H9 (cell line): Measurements from ENCODE around the gene BARHL2. TPM values are rescaled to one million over a fixed set of nuclear protein-coding genes. Genes with fewer than 3 reads are reported as not detected.
A peak's percentile ranks its signal among the peaks of the same experiment; 100 is the strongest.

ENCODE experiments used
- DNase-seq: peaks from one replicate; pipeline ENCODE4 v3.0.0-alpha.2; 2017
- H2AFZ ChIP-seq: one replicate; pipeline ENCODE4 v1.6.1; 2013; ENCODE audit warnings: mild to moderate bottlenecking, low read length, control low read depth, moderate library complexity
- H2AK5ac ChIP-seq: 2 replicates; pipeline ENCODE4 v1.6.1; 2013; ENCODE audit warnings: low read length, control low read depth, mixed read lengths; ENCODE audit not compliant: insufficient read length
- H2BK120ac ChIP-seq: one replicate; pipeline ENCODE4 v1.6.1; 2013; ENCODE audit warnings: low read depth, mild to moderate bottlenecking, low read length, control low read depth, inconsistent platforms; ENCODE audit not compliant: poor library complexity, severe bottlenecking
- H2BK12ac ChIP-seq: 2 replicates; pipeline ENCODE4 v1.6.1; 2013; ENCODE audit warnings: low read length, control low read depth, mixed read lengths, low read depth; ENCODE audit not compliant: insufficient read length
- H2BK15ac ChIP-seq: 2 replicates; pipeline ENCODE4 v1.6.1; 2013; ENCODE audit warnings: low read depth, low read length, control low read depth
- H2BK20ac ChIP-seq: one replicate; pipeline ENCODE4 v1.6.1; 2013; ENCODE audit warnings: low read depth, mild to moderate bottlenecking, low read length, control low read depth, inconsistent platforms; ENCODE audit not compliant: poor library complexity, severe bottlenecking
- H2BK5ac ChIP-seq: 2 replicates; pipeline ENCODE4 v1.6.1; 2013; ENCODE audit warnings: low read length, control low read depth, mixed read lengths; ENCODE audit not compliant: insufficient read length
- H3K14ac ChIP-seq: 2 replicates; pipeline ENCODE4 v1.6.1; 2013; ENCODE audit warnings: low read length, control low read depth; ENCODE audit not compliant: insufficient read depth
- H3K18ac ChIP-seq: 2 replicates; pipeline ENCODE4 v1.6.1; 2013; ENCODE audit warnings: low read depth, mild to moderate bottlenecking, mixed read lengths, low read length, control low read depth; ENCODE audit not compliant: insufficient read length
- H3K23ac ChIP-seq: 2 replicates; pipeline ENCODE4 v1.6.1; 2013; ENCODE audit warnings: low read length, control low read depth, mixed read lengths, low read depth; ENCODE audit not compliant: insufficient read length
- H3K23me2 ChIP-seq: 2 replicates; pipeline ENCODE4 v1.6.1; 2013; ENCODE audit warnings: low read depth, mild to moderate bottlenecking, mixed read lengths, low read length, control low read depth; ENCODE audit not compliant: insufficient read length, poor library complexity, severe bottlenecking
- H3K27ac ChIP-seq: 2 replicates; pipeline ENCODE4 v1.5.1; 2013; ENCODE audit warnings: low read length, control low read depth, mixed read lengths, low read depth; ENCODE audit not compliant: insufficient read length
- H3K27me3 ChIP-seq: 2 replicates; pipeline ENCODE4 v1.6.1; 2013; ENCODE audit warnings: low read length, control low read depth, inconsistent platforms; ENCODE audit not compliant: insufficient read depth
- H3K4ac ChIP-seq: 2 replicates; pipeline ENCODE4 v1.6.1; 2013; ENCODE audit warnings: low read depth, mild to moderate bottlenecking, control low read depth, inconsistent platforms, low read length, moderate library complexity
- H3K4me1 ChIP-seq: 2 replicates; pipeline ENCODE4 v1.6.1; 2013; ENCODE audit warnings: low read length, control low read depth, inconsistent platforms; ENCODE audit not compliant: insufficient read depth
- H3K4me2 ChIP-seq: 2 replicates; pipeline ENCODE4 v1.6.1; 2013; ENCODE audit warnings: low read length, control low read depth, mixed read lengths; ENCODE audit not compliant: insufficient read length, insufficient read depth
- H3K56ac ChIP-seq: 2 replicates; pipeline ENCODE4 v1.6.1; 2013; ENCODE audit warnings: low read depth, mild to moderate bottlenecking, mixed read lengths, low read length, control low read depth; ENCODE audit not compliant: insufficient read length
- H3K79me1 ChIP-seq: 2 replicates; pipeline ENCODE4 v1.6.1; 2013; ENCODE audit warnings: low read depth, mild to moderate bottlenecking, moderate library complexity, low read length, control low read depth, inconsistent platforms; ENCODE audit not compliant: insufficient read depth, poor library complexity, severe bottlenecking
- H3K79me2 ChIP-seq: 2 replicates; pipeline ENCODE4 v1.6.1; 2013; ENCODE audit warnings: low read length, control low read depth, inconsistent platforms; ENCODE audit not compliant: insufficient read depth
- H3K9ac ChIP-seq: 2 replicates; pipeline ENCODE4 v1.6.1; 2013; ENCODE audit warnings: low read length, control low read depth, mixed read lengths; ENCODE audit not compliant: insufficient read length; ENCODE audit errors: extremely low read depth
- H3K9me3 ChIP-seq: one replicate; pipeline ENCODE4 v1.6.1; 2013; ENCODE audit warnings: low read depth, low read length, inconsistent platforms; ENCODE audit not compliant: control insufficient read depth
- H3T11ph ChIP-seq: one replicate; pipeline ENCODE4 v1.6.1; 2013; ENCODE audit warnings: mild to moderate bottlenecking, low read length, control low read depth, inconsistent platforms
- H4K20me1 ChIP-seq: one replicate; pipeline ENCODE4 v1.6.1; 2013; ENCODE audit not compliant: control insufficient read depth, insufficient read length, insufficient read depth
- H4K5ac ChIP-seq: 2 replicates; pipeline ENCODE4 v1.6.1; 2013; ENCODE audit warnings: low read depth, mild to moderate bottlenecking, mixed read lengths, low read length, control low read depth; ENCODE audit not compliant: insufficient read length
- H4K8ac ChIP-seq: replicated peaks from 2 replicates; pipeline ENCODE4 v1.6.1; 2013; ENCODE audit warnings: low read length, control low read depth, mixed read lengths, low read depth; ENCODE audit not compliant: insufficient read length
- H4K91ac ChIP-seq: 2 replicates; pipeline ENCODE4 v1.6.1; 2013; ENCODE audit warnings: low read depth, mild to moderate bottlenecking, moderate library complexity, mixed read lengths, low read length, control low read depth; ENCODE audit not compliant: insufficient read length
- H3K27ac Mint-ChIP-seq, 3 experiments: 2 replicates in 2 of 3; 3 replicates in 1 of 3; pipeline ENCODE4 v1.8.0; 2020 to 2021; ENCODE audit warnings: mixed read lengths in 3 of 3, mild to moderate bottlenecking in 1 of 3, moderate library complexity in 1 of 3
- H3K27me3 Mint-ChIP-seq: 2 replicates; pipeline ENCODE4 v1.8.0; 2021; ENCODE audit warnings: low read depth, mild to moderate bottlenecking, moderate library complexity, mixed read lengths
- H3K36me3 Mint-ChIP-seq, 3 experiments: 2 replicates in 2 of 3; 3 replicates in 1 of 3; pipeline ENCODE4 v1.8.0; 2020 to 2021; ENCODE audit warnings: low read depth in 3 of 3, mixed read lengths in 3 of 3; ENCODE audit not compliant: insufficient read depth in 1 of 3
- H3K4me1 Mint-ChIP-seq, 2 experiments: 2 replicates each; pipeline ENCODE4 v1.8.0; 2020; ENCODE audit warnings: mixed read lengths in 2 of 2
- H3K4me3 Mint-ChIP-seq, 2 experiments: 2 replicates in 1 of 2; 3 replicates in 1 of 2; pipeline ENCODE4 v1.8.0; 2020 to 2021; ENCODE audit warnings: mild to moderate bottlenecking in 2 of 2, mixed read lengths in 2 of 2, moderate library complexity in 1 of 2
- H3K9me3 Mint-ChIP-seq, 2 experiments: 2 replicates in 1 of 2; 3 replicates in 1 of 2; pipeline ENCODE4 v1.8.0; 2020; ENCODE audit warnings: mild to moderate bottlenecking in 2 of 2, mixed read lengths in 2 of 2, moderate library complexity in 1 of 2
- CTCF ChIP-seq: fragments of 200-600 bp; sonication (generic); conservative IDR thresholded peaks from 3 replicates; pipeline ENCODE4 v1.8.0; 2021; ENCODE audit warnings: antibody characterized with exemption, mild to moderate bottlenecking
- WGBS: extraction: QIAGEN DNeasy Blood & Tissue Kit; methylation state at CpG from one replicate; pipeline ENCODE4 v1.1.7; 2013; ENCODE audit warnings: missing lambda C conversion rate, low lambda C conversion rate, mixed read lengths; ENCODE audit not compliant: insufficient read length; ENCODE audit errors: extremely low coverage; 5-methylcytosine and 5-hydroxymethylcytosine counted together
- total RNA-seq: library from RNA; stranded (reverse); gene quantifications from 2 replicates; pipeline ENCODE4 v1.2.1, GENCODE V29; 2021

The BARHL2 gene
- total RNA-seq, 1 experiment from 2014 or later = not detected

- Mint-ChIP-seq H3K27ac (no peak overlapping the region; a peak in 1 of 7 replicates), H3K4me1 (peaks cover 56 to 66% of the 10 kb centered on the region in 2 experiments), H3K9me3 (peaks cover 2 to 4% of the 10 kb centered on the region in 2 experiments; a peak in 1 of 5 replicates), H3K36me3 (no peaks in the 10 kb centered on the region), H3K27me3 (peaks cover 100% of the 10 kb centered on the region), H3K4me3 (peak overlapping the region in 1 of 2 experiments; percentile 75; a peak in 3 of 5 replicates)
- H3K18ac ChIP-seq = no peak overlapping the region
- no peaks in the 10 kb centered on the region for H3K79me1 ChIP-seq
- no peak overlapping the region for H3T11ph ChIP-seq
- no peak overlapping the region for H4K91ac ChIP-seq
- H3K56ac ChIP-seq = no peak overlapping the region
- no peak overlapping the region for H2BK5ac ChIP-seq
- H3K27me3 ChIP-seq = peaks cover 94% of the 10 kb centered on the region
- H2AFZ ChIP-seq = no peak overlapping the region
- peaks cover 2% of the 10 kb centered on the region; the same call in 1 of the 2 replicates for H3K4me1 ChIP-seq
- H2BK15ac ChIP-seq = no peak overlapping the region
- no peaks in the 10 kb centered on the region for H3K9me3 ChIP-seq
- H2AK5ac ChIP-seq = no peak overlapping the region
- H3K4me2 ChIP-seq = peak overlapping the region; percentile 36
- no peaks in the 10 kb centered on the region for H3K79me2 ChIP-seq
- no peak overlapping the region for H3K14ac ChIP-seq
- WGBS = no CpG with 5 or more reads among the region's 25 CpGs
- H4K5ac ChIP-seq = no peak overlapping the region
- H4K8ac ChIP-seq = no peak overlapping the region
- no peak overlapping the region for H3K9ac ChIP-seq
- no peak overlapping the region for H3K23ac ChIP-seq
- H3K23me2 ChIP-seq = peaks cover 29% of the 10 kb centered on the region
- DNase-seq = peak; percentile 33
- no peak overlapping the region for H2BK20ac ChIP-seq
- TF ChIP-seq CTCF = no peak
- no peak overlapping the region for H3K27ac ChIP-seq
- no peak overlapping the region for H3K4ac ChIP-seq
- no peak overlapping the region for H2BK12ac ChIP-seq
- no peak overlapping the region for H2BK120ac ChIP-seq
- H4K20me1 ChIP-seq = no peaks in the 10 kb centered on the region
Observed at GRCh38 chr1:90728502-90729287, 11.6 kb upstream of the BARHL2 start.
